OCI-M1 (cell line): Measurements from ENCODE around the gene APOB.
A peak's percentile ranks its signal among the peaks of the same experiment; 100 is the strongest.

Source experiments
- DNase-seq: peaks from one replicate; lab custom pipeline; 2025; lab: John Stamatoyannopoulos, UW

Gene APOB

GRCh38 chr2:20982861-20983260 lies 61.0 kb downstream of the APOB start:
- DNase-seq, result no peak

DNA sequence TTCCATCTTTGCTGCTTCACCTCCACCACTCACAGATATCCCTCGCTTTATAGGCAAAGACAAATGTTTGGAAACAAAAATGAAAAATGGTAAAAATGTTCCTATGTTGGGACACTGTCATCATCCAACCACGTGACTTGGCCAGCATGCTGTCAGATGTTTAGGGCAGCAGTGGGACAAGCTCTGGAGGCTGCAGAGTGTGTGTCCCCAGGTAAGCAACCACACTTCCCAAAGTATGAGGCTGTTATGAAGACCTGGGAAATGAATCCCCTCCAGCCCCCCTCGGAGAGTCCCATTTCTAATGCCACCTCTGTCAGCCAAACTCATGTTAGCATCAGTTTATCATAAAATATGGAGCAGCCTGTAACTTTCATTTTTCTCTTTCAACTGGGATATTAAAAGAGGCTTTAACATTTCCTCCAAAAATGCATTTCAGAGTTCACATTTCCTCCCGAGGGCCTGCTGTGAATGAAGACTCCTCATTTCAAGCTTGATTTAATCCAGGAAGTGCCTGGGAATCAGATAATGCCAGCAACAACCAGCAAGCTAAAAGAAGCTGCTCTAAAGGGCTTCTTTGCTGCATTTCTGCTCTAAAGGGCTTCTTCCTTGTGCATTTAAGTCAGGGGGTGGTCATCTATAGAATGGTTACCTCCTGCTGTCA lies 66.2 kb downstream of the APOB start:
- DNase-seq, result no peak

GRCh38 chr2:20976527-20976926 lies 67.3 kb downstream of the APOB start:
- no peak for DNase-seq

GRCh38 chr2:20972792-20973565 lies 70.9 kb downstream of the APOB start:
- DNase-seq, result no peak

GRCh38 chr2:20972110-20972509 lies 71.8 kb downstream of the APOB start:
- no peak for DNase-seq

DNA sequence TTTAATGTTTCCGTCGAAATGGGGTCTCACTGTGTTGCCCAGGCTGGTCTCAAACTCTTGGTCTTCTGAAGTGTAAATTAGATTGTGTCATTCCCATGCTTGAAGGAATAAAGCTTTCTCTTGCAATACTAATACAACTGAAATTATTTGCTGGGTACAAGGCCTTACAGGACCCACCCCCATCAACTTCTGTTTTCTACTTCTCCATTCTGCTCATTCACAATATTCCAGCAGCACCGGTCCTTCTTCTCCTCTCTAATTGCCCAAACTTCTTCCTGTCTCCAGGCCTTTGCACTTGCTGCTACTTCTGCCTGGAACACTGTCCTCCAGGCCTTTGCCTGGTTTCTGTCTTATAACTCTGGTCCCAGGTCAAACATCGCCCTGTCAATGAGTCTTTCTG lies 73.8 kb downstream of the APOB start:
- DNase-seq, result peak; percentile 1

GRCh38 chr2:20966061-20966595 lies 77.7 kb downstream of the APOB start:
- DNase-seq, result no peak

- no peak for DNase-seq
Observed at GRCh38 chr2:20965221-20965620, 78.7 kb downstream of the APOB start.

DNA sequence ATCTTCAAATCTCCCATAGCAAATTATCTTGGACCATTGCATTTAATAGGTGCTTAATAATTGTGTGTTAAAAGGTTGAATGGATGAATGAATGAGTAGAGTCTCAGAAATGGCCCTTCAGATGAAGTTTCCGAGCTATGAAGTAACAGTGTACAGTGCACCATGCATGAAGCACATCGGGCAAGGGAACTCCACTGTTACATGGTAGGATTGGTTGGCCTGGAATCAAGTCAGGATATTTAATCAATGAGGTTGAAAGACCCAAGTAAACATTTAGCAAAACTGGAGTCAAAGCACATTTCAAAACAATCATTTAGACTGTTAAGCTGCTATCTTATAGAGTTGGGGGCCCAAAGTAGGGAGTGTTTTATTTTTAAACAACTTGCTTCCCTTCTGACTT lies 80.0 kb downstream of the APOB start:
- no peak for DNase-seq

DNA sequence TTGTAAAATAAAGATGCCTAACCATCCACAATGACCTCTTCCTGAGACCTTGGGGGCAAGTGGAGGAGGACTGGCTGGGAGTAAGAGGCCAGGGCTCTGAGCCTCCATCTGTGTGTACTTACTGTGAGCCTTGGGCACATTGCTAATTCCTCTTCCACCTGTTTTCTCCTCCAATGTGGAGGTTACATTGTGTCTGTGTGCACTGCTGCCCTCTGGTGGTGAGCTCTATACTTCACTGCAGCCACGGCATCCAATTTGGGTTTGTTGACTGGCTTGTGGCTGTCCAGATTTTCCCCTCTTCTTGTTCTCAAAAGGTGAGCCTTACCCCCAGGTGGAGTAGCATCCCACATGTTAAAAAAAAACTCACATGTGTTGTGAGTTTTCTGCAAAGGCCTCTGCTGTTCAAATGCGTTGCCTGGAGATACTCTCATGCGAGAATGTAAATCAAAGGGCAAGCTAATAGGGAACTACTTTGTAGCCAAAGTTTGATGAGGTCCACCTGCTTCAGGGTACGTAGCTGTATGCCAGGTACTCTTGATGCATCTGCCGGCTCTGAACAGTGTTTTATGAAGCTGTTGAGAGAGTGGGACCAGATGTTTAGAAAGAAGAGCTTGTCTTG lies 80.8 kb downstream of the APOB start:
- DNase-seq, result peak; percentile 73

GRCh38 chr2:20961858-20962257 lies 82.0 kb downstream of the APOB start:
- DNase-seq, result no peak

GRCh38 chr2:20960003-20960402 lies 83.9 kb downstream of the APOB start:
- no peak for DNase-seq

GRCh38 chr2:20959252-20959651 lies 84.6 kb downstream of the APOB start:
- DNase-seq, result no peak

DNA sequence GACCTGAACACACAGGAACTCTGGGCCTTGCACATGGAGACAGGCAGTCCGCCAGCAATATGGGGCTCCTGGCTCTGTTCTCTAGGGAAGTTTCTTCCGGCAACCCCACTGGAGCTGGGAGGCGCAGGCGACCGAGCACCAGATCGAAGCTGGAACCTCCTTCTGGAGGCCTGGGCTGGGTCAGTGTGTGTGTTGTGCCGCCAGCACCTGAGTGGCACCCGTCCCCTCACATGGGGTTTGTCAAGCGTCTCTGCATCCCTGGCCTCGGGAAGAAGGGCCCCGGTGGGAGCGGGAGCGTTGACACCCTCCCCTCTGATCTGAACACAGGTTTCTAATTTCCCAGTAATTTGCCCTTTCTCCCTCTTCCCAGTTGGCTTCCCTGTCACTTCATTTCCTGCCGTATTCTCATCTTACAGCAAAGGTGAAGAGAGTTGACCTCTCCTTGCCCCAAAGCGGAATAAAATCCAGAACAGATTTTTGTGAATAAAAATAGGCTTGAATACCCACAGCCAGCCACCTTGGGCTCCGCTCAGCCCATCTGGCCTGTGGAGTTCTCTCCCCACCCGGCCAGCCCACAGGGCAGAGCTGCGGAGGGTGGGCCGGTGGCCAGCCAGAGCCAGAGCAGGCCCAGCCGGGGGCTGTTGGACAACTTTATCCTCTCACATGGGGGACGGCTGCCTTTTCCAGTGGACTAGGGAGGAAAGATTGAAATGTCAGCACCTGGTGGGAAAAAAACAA lies 85.9 kb downstream of the APOB start:
- DNase-seq, result no peak

GRCh38 chr2:20955277-20956026 lies 88.4 kb downstream of the APOB start:
- no peak for DNase-seq

DNA sequence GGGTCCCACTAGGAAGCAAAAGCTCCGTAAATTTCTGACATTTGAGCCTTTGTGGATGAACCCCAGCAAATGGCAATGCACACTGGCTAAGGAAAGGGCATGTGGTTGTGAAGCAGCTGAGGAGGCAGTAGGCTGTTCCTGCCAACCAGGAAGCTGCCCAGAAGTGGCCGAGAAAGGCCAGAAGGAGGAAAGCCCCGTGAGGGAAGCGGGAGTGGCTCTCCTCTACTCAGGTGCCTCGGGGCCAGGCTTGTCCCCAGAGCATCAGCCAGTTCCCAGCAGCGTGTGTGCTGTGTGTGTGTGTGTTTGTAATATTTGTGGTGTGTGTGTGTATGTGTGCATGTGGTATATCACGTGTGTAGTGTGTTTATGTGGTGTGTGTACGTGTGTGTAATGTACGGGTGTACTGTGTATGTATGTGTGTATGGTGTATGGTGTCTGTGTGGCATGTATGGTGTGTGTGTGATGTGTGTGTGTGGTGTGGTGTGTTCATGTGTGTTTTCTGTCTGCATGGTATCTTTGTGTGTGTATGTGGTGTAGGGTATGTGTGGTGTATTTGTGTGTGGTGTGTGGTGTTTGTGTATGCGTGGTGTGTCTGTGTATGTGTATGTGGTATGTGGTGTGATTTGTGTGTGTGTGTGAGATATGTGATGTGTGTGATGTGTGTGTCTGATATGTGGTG lies 90.6 kb downstream of the APOB start:
- no peak for DNase-seq
